DOHH2 (cell line): ENCODE data around the gene GOLGA8Q.
"Not testable (repeated sequence)": the region's sequence is repeated elsewhere in the genome, so short reads cannot be mapped to it uniquely, and the experiment has no call there.

Experiments
- EZH2phosphoT487 ChIP-seq: fragments of 200-600 bp; sonication (generic); IDR thresholded peaks from 2 replicates; pipeline ENCODE4 v1.6.1; 2017; ENCODE audit warnings: borderline replicate concordance, mild to moderate bottlenecking, antibody characterized with exemption, low read length, moderate library complexity, mixed read lengths
- TF ChIP-seq, protein P1 (sequence below): fragments of 200-600 bp; sonication (generic); IDR thresholded peaks from one replicate; pipeline ENCODE4 v1.5.1; 2014; ENCODE audit warnings: antibody characterized with exemption, mild to moderate bottlenecking, low read depth, low read length; ENCODE audit not compliant: poor library complexity, severe bottlenecking

DNA sequence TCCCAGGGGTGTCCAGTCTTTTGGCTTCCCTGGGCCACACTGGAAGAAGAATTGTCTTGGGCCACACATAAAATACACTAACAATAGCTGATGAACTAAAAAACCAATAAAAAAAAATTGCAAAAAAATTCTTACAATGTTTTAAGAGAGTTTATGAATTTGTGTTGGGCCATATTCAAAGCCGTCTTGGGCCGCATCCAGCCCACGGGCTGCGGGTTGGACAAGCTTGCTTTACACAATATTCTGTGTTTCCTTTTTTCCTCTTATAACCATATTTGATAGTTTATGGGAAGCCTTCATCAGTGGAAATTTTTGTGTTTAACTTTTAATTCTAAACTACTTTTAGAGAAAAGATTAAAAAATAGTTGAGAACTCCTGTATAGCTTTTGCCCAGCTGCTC, 28.9 kb downstream of the GOLGA8Q start:
- TF ChIP-seq, protein P1, sequence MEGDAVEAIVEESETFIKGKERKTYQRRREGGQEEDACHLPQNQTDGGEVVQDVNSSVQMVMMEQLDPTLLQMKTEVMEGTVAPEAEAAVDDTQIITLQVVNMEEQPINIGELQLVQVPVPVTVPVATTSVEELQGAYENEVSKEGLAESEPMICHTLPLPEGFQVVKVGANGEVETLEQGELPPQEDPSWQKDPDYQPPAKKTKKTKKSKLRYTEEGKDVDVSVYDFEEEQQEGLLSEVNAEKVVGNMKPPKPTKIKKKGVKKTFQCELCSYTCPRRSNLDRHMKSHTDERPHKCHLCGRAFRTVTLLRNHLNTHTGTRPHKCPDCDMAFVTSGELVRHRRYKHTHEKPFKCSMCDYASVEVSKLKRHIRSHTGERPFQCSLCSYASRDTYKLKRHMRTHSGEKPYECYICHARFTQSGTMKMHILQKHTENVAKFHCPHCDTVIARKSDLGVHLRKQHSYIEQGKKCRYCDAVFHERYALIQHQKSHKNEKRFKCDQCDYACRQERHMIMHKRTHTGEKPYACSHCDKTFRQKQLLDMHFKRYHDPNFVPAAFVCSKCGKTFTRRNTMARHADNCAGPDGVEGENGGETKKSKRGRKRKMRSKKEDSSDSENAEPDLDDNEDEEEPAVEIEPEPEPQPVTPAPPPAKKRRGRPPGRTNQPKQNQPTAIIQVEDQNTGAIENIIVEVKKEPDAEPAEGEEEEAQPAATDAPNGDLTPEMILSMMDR, result not testable (repeated sequence)
- TF ChIP-seq EZH2phosphoT487, result not testable (repeated sequence)
